SK-N-SH treated with all-trans-retinoic acid at 6 μM for 48 hours (cell line): ENCODE measurements around the gene R3HDM1.

Experiments
- ATAC-seq: fragments of 200-7000 bp; cut with Tn5 transposase; 3 replicates; pipeline ENCODE4 v1.9.1; 2020; ENCODE audit warnings: mild to moderate bottlenecking, moderate library complexity
- ARNTL ChIP-seq: fragments of 450-650 bp; formaldehyde crosslinking; IDR thresholded peaks from 2 replicates; pipeline ENCODE4 v1.5.0; 2020; ENCODE audit warnings: low read depth, mild to moderate bottlenecking, moderate library complexity, borderline replicate concordance
- BACH2 ChIP-seq: fragments of 250-450 bp; sonication (Bioruptor Pico); IDR thresholded peaks from 2 replicates; pipeline ENCODE4 v1.9.0; 2021; ENCODE audit warnings: mild to moderate bottlenecking, borderline replicate concordance
- CREB5 ChIP-seq: fragments of 250-450 bp; sonication (Bioruptor Pico); IDR thresholded peaks from 2 replicates; pipeline ENCODE4 v1.5.1; 2020; ENCODE audit warnings: low read depth, mild to moderate bottlenecking, moderate library complexity
- CSDC2 ChIP-seq: fragments of 250-450 bp; sonication (Bioruptor Pico); IDR thresholded peaks from 2 replicates; pipeline ENCODE4 v1.5.0; 2020; ENCODE audit warnings: mild to moderate bottlenecking, moderate library complexity
- ESRRG ChIP-seq: fragments of 250-450 bp; sonication (Bioruptor Pico); IDR thresholded peaks from 2 replicates; pipeline ENCODE4 v1.6.1; 2021; ENCODE audit warnings: mild to moderate bottlenecking
- GLIS3 ChIP-seq: fragments of 250-450 bp; sonication (Bioruptor Pico); IDR thresholded peaks from 2 replicates; pipeline ENCODE4 v1.5.0; 2020; ENCODE audit warnings: mild to moderate bottlenecking, moderate library complexity
- ISL1 ChIP-seq: fragments of 250-450 bp; sonication (Bioruptor Pico); IDR thresholded peaks from 2 replicates; pipeline ENCODE4 v2.1.2; 2022; ENCODE audit warnings: mild to moderate bottlenecking, moderate library complexity
- OSR1 ChIP-seq: fragments of 250-450 bp; sonication (Bioruptor Pico); IDR thresholded peaks from 2 replicates; pipeline ENCODE4 v1.8.0; 2022; ENCODE audit warnings: moderate library complexity, mild to moderate bottlenecking, inconsistent platforms
- PATZ1 ChIP-seq: fragments of 250-450 bp; sonication (Bioruptor Pico); IDR thresholded peaks from 2 replicates; pipeline ENCODE4 v1.8.0; 2020; ENCODE audit warnings: mild to moderate bottlenecking, moderate library complexity, borderline replicate concordance
- PPARA ChIP-seq: fragments of 250-450 bp; sonication (Bioruptor Pico); IDR thresholded peaks from 2 replicates; pipeline ENCODE4 v1.5.0; 2020; ENCODE audit warnings: mild to moderate bottlenecking, borderline replicate concordance
- SNAI2 ChIP-seq: fragments of 250-450 bp; sonication (Bioruptor Pico); IDR thresholded peaks from 2 replicates; pipeline ENCODE4 v1.5.0; 2020; ENCODE audit warnings: mild to moderate bottlenecking, moderate library complexity
- TCF4 ChIP-seq: fragments of 250-450 bp; sonication (Bioruptor Pico); IDR thresholded peaks from 2 replicates; pipeline ENCODE4 v1.8.0; 2021; ENCODE audit warnings: mild to moderate bottlenecking, moderate library complexity, borderline replicate concordance
- TOX ChIP-seq: fragments of 250-450 bp; sonication (Bioruptor Pico); IDR thresholded peaks from 2 replicates; pipeline ENCODE4 v1.8.0; 2021; ENCODE audit warnings: mild to moderate bottlenecking, moderate library complexity, borderline replicate concordance
- ZC3H10 ChIP-seq: fragments of 250-450 bp; sonication (Bioruptor Pico); IDR thresholded peaks from 2 replicates; pipeline ENCODE4 v1.5.1; 2021; ENCODE audit warnings: mild to moderate bottlenecking, moderate library complexity
- ZNF565 ChIP-seq: fragments of 450-650 bp; formaldehyde crosslinking; conservative IDR thresholded peaks from 2 replicates; pipeline ENCODE4 v1.5.0; 2020; ENCODE audit warnings: low read depth, mild to moderate bottlenecking, moderate library complexity
- ZNF70 ChIP-seq: fragments of 450-650 bp; formaldehyde crosslinking; IDR thresholded peaks from 2 replicates; pipeline ENCODE4 v1.5.0; 2020; ENCODE audit warnings: mild to moderate bottlenecking, moderate library complexity
- TF ChIP-seq, protein P1 (sequence below): fragments of 250-450 bp; sonication (Bioruptor Pico); IDR thresholded peaks from 2 replicates; pipeline ENCODE4 v1.8.0; 2021; ENCODE audit warnings: low read depth, mild to moderate bottlenecking, moderate library complexity, borderline replicate concordance
- TF ChIP-seq, protein P2 (sequence below): fragments of 250-450 bp; sonication (Bioruptor Pico); IDR thresholded peaks from 2 replicates; pipeline ENCODE4 v1.5.1; 2021; ENCODE audit warnings: mild to moderate bottlenecking, moderate library complexity
- TF ChIP-seq, protein P3 (sequence below): fragments of 250-450 bp; sonication (Bioruptor Pico); IDR thresholded peaks from 2 replicates; pipeline ENCODE4 v1.5.0; 2020; ENCODE audit warnings: mild to moderate bottlenecking, moderate library complexity

R3HDM1 gene

DNA sequence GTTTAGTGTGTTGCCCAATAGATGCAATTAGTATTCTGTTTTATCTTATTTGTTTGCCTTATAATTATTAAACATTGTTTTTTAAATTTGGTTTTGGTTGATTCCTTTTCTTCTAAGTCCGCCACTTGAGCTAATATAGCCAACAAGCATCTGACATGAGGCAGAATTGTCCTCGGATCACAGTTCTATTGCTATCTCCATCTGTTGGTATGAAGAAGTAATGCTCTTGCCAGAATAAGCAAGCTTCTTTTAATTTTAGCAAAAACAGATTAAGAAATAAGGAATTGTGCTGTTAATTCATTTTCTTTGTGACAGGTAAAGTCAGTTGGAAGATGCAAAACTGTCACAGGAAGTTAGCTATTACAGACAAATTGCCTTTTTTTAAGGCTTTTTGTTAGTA lies 54.3 kb downstream of the R3HDM1 start:
- TF ChIP-seq ISL1 (CRISPR knock-in tag) (no peak), ESRRG (CRISPR knock-in tag) (no peak)
- peak; percentile 50; the same call in 1 of the 3 replicates for ATAC-seq

DNA sequence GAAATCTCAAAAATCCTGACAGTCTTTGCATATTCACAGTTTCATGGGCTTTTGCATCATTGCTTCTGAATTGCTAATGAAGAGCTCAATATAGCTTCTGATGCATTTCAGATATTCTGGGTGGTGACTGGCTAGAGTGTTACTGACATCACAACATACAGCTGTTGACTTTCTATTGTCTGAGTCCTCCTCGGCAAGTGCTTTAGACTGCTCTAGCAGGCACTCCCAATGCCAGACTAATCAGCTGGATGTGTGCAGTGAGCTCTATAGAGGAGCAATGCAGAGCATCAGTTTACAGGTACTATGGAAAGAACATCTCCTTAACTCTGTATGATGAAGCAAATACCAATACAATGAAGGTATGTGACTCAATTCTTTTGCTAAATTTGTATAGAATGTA lies 54.9 kb downstream of the R3HDM1 start:
- peak; percentile 22; the same call in 1 of the 3 replicates for ATAC-seq
- no peak for TF ChIP-seq CREB5 (CRISPR knock-in tag)
- TF ChIP-seq PATZ1: no peak
- TF ChIP-seq BACH2: no peak
- TF ChIP-seq ZC3H10: no peak
- no peak for TF ChIP-seq OSR1 (CRISPR knock-in tag)
- TF ChIP-seq, protein P1, sequence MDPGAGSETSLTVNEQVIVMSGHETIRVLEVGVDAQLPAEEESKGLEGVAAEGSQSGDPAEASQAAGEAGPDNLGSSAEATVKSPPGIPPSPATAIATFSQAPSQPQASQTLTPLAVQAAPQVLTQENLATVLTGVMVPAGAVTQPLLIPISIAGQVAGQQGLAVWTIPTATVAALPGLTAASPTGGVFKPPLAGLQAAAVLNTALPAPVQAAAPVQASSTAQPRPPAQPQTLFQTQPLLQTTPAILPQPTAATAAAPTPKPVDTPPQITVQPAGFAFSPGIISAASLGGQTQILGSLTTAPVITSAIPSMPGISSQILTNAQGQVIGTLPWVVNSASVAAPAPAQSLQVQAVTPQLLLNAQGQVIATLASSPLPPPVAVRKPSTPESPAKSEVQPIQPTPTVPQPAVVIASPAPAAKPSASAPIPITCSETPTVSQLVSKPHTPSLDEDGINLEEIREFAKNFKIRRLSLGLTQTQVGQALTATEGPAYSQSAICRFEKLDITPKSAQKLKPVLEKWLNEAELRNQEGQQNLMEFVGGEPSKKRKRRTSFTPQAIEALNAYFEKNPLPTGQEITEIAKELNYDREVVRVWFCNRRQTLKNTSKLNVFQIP (CRISPR knock-in tag): no peak
- no peak for TF ChIP-seq ARNTL (CRISPR knock-in tag)
- TF ChIP-seq, protein P2, sequence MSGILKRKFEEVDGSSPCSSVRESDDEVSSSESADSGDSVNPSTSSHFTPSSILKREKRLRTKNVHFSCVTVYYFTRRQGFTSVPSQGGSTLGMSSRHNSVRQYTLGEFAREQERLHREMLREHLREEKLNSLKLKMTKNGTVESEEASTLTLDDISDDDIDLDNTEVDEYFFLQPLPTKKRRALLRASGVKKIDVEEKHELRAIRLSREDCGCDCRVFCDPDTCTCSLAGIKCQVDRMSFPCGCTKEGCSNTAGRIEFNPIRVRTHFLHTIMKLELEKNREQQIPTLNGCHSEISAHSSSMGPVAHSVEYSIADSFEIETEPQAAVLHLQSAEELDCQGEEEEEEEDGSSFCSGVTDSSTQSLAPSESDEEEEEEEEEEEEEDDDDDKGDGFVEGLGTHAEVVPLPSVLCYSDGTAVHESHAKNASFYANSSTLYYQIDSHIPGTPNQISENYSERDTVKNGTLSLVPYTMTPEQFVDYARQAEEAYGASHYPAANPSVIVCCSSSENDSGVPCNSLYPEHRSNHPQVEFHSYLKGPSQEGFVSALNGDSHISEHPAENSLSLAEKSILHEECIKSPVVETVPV (CRISPR knock-in tag): no peak
- no peak for TF ChIP-seq ISL1 (CRISPR knock-in tag)
- TF ChIP-seq TCF4: no peak
- no peak for TF ChIP-seq ESRRG (CRISPR knock-in tag)
- no peak for TF ChIP-seq PPARA
- TF ChIP-seq TOX (CRISPR knock-in tag): no peak
- TF ChIP-seq ZNF565: no peak

- no peak for ATAC-seq
- TF ChIP-seq ZNF70 (CRISPR knock-in tag) (no peak), PPARA (no peak), BACH2 (no peak), CSDC2 (CRISPR knock-in tag) (no peak), GLIS3 (CRISPR knock-in tag) (no peak), PATZ1 (no peak), TCF4 (no peak), CREB5 (CRISPR knock-in tag) (no peak), ZNF565 (no peak), OSR1 (CRISPR knock-in tag) (no peak), SNAI2 (no peak), ISL1 (CRISPR knock-in tag) (no peak)
- TF ChIP-seq, protein P3, sequence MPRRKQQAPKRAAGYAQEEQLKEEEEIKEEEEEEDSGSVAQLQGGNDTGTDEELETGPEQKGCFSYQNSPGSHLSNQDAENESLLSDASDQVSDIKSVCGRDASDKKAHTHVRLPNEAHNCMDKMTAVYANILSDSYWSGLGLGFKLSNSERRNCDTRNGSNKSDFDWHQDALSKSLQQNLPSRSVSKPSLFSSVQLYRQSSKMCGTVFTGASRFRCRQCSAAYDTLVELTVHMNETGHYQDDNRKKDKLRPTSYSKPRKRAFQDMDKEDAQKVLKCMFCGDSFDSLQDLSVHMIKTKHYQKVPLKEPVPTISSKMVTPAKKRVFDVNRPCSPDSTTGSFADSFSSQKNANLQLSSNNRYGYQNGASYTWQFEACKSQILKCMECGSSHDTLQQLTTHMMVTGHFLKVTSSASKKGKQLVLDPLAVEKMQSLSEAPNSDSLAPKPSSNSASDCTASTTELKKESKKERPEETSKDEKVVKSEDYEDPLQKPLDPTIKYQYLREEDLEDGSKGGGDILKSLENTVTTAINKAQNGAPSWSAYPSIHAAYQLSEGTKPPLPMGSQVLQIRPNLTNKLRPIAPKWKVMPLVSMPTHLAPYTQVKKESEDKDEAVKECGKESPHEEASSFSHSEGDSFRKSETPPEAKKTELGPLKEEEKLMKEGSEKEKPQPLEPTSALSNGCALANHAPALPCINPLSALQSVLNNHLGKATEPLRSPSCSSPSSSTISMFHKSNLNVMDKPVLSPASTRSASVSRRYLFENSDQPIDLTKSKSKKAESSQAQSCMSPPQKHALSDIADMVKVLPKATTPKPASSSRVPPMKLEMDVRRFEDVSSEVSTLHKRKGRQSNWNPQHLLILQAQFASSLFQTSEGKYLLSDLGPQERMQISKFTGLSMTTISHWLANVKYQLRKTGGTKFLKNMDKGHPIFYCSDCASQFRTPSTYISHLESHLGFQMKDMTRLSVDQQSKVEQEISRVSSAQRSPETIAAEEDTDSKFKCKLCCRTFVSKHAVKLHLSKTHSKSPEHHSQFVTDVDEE (CRISPR knock-in tag): no peak
These were observed 56.7 kb downstream of the R3HDM1 start for GRCh38 chr2:135587958-135588357.
